ENCODE data around the gene CDH4. TPM values are rescaled to one million over a fixed set of nuclear protein-coding genes. Genes with fewer than 3 reads are reported as not detected.

Gene CDH4
- total and polyA plus RNA-seq, 2 of the 13 experiments (the other 11 are each of a cell fraction or from before 2014, with no cell fraction given): not detected

DNA sequence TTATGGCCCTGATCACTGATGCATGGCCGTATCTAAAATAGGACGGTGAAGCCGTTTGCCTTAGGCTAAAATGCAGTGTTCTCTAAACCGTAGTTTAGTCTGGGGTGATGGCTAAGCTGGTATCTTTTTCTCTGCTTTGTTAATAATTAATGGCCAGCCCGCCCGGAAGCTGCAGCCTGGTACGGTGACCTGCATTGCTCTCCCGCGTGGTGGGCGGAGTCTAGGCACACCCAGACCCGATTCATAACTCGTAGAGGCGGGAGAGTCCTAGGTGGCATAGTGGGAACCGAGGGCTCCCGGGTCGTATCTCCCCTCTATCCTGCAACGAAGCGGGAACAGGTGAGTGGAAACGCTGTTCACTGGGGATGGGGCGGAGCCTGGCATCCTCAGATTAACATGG lies 5.5 kb downstream of the CDH4 start (continued):
- TF ChIP-seq, protein P1, sequence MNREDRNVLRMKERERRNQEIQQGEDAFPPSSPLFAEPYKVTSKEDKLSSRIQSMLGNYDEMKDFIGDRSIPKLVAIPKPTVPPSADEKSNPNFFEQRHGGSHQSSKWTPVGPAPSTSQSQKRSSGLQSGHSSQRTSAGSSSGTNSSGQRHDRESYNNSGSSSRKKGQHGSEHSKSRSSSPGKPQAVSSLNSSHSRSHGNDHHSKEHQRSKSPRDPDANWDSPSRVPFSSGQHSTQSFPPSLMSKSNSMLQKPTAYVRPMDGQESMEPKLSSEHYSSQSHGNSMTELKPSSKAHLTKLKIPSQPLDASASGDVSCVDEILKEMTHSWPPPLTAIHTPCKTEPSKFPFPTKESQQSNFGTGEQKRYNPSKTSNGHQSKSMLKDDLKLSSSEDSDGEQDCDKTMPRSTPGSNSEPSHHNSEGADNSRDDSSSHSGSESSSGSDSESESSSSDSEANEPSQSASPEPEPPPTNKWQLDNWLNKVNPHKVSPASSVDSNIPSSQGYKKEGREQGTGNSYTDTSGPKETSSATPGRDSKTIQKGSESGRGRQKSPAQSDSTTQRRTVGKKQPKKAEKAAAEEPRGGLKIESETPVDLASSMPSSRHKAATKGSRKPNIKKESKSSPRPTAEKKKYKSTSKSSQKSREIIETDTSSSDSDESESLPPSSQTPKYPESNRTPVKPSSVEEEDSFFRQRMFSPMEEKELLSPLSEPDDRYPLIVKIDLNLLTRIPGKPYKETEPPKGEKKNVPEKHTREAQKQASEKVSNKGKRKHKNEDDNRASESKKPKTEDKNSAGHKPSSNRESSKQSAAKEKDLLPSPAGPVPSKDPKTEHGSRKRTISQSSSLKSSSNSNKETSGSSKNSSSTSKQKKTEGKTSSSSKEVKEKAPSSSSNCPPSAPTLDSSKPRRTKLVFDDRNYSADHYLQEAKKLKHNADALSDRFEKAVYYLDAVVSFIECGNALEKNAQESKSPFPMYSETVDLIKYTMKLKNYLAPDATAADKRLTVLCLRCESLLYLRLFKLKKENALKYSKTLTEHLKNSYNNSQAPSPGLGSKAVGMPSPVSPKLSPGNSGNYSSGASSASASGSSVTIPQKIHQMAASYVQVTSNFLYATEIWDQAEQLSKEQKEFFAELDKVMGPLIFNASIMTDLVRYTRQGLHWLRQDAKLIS (CRISPR knock-in tag; IDR thresholded peaks at IDR 0.05): no peak
- TF ChIP-seq SRF (IDR thresholded peaks at IDR 0.05; ENCODE audit: low read depth, low read length) (no peak), FOXM1 (CRISPR knock-in tag; IDR thresholded peaks at IDR 0.05) (no peak)

DNA sequence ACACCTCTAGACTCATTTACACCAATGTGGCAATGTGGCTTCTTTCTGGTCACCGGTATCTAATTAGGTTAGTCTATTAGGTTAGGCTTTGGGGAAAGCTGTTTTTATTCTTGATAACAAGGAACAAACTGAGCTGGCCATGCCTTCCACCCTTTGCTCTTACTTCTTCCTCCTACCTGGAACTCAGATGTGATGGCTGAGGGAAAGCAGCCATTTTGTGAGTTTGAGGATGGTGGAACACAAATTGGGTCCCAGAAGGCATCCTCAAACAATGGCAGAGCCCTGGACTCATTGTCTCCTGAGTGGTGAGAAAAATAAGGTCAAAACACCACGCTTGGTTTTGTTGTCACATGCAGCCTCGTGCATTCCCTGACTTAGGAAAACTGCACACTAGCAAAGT lies 7.7 kb downstream of the CDH4 start:
- H3K27ac ChIP-seq (ENCODE audit: extremely low read length, insufficient read depth, low read length): no peak overlapping the region
- no TSS peak for BruUV-seq (replicated peaks)
- intact Hi-C loops (cut with micrococcal nuclease; ENCODE audit: unreplicated experiment) (no loop called here), in situ Hi-C loops (cut with HindIII; ENCODE audit: extremely low pct_ligation_motif_present, low pct_unique_long_range_greater_than_20kb) (loop anchor here (10.0 kb wide), 1 partner anchor 1045 kb away; no protein-coding TSS in a partner anchor)
- ChIA-PET CTCF (ENCODE audit: low intra/inter-chr PET ratio, low total read pairs) (no interaction called here), POLR2A (no interaction called here)
- no peaks in the 10 kb centered on the region for H3K4me1 ChIP-seq (ENCODE audit: insufficient read depth, low read length)
- peaks cover 10 to 47% of the 10 kb centered on the region in 2 experiments; a peak in 4 of 5 replicates for H3K27me3 ChIP-seq (ENCODE audit: control insufficient read depth in 1 of 2, insufficient read depth in 2 of 2, low read length in 2 of 2)
- no peaks in the 10 kb centered on the region for H4K20me1 ChIP-seq (ENCODE audit: insufficient read depth, low read length)
- ATAC-seq (no peak), FAIRE-seq (no peak), DNase-seq (ENCODE audit: low spot score) (no peak)
- no peak overlapping the region for H3K4me3 ChIP-seq (replicated peaks in 1 of 3; ENCODE audit: insufficient read depth in 1 of 3, low read depth in 2 of 3, low read length in 3 of 3)
- H3K9me3 ChIP-seq (ENCODE audit: low read length): no peaks in the 10 kb centered on the region
- H3K9ac ChIP-seq (ENCODE audit: insufficient read depth, low read depth, low read length): no peak overlapping the region
- H2AFZ ChIP-seq (ENCODE audit: low read length): no peak overlapping the region
- WGBS (ENCODE audit: low lambda C conversion rate): 0% methylated on average over 3 of the region's 3 CpGs
- H3K79me2 ChIP-seq (ENCODE audit: insufficient read depth, low read length): no peaks in the 10 kb centered on the region
- no peak for TF ChIP-seq ZFX (CRISPR knock-in tag; IDR thresholded peaks at IDR 0.05; ENCODE audit: low read depth)
- TF ChIP-seq GATAD2A (CRISPR knock-in tag; IDR thresholded peaks at IDR 0.05): no peak
- TF ChIP-seq ZNF383 (CRISPR knock-in tag; IDR thresholded peaks at IDR 0.05; ENCODE audit: borderline replicate concordance): no peak
- no peak for TF ChIP-seq ZFP90 (CRISPR knock-in tag; IDR thresholded peaks at IDR 0.05; ENCODE audit: borderline replicate concordance)
- TF ChIP-seq, protein P2, sequence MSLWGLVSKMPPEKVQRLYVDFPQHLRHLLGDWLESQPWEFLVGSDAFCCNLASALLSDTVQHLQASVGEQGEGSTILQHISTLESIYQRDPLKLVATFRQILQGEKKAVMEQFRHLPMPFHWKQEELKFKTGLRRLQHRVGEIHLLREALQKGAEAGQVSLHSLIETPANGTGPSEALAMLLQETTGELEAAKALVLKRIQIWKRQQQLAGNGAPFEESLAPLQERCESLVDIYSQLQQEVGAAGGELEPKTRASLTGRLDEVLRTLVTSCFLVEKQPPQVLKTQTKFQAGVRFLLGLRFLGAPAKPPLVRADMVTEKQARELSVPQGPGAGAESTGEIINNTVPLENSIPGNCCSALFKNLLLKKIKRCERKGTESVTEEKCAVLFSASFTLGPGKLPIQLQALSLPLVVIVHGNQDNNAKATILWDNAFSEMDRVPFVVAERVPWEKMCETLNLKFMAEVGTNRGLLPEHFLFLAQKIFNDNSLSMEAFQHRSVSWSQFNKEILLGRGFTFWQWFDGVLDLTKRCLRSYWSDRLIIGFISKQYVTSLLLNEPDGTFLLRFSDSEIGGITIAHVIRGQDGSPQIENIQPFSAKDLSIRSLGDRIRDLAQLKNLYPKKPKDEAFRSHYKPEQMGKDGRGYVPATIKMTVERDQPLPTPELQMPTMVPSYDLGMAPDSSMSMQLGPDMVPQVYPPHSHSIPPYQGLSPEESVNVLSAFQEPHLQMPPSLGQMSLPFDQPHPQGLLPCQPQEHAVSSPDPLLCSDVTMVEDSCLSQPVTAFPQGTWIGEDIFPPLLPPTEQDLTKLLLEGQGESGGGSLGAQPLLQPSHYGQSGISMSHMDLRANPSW (CRISPR knock-in tag; IDR thresholded peaks at IDR 0.05; ENCODE audit: borderline replicate concordance): no peak
- H3K36me3 ChIP-seq (replicated peaks in 1 of 2; ENCODE audit: control insufficient read depth in 1 of 2, insufficient read depth in 2 of 2, low read length in 2 of 2): no peaks in the 10 kb centered on the region
- no peak overlapping the region for H3K4me2 ChIP-seq (ENCODE audit: low read depth, low read length)

Measured in HepG2 (cell line).